Measurements from ENCODE around the gene BAIAP2.
A peak's percentile ranks its signal among the peaks of the same experiment; 100 is the strongest.

BAIAP2 gene

DNA sequence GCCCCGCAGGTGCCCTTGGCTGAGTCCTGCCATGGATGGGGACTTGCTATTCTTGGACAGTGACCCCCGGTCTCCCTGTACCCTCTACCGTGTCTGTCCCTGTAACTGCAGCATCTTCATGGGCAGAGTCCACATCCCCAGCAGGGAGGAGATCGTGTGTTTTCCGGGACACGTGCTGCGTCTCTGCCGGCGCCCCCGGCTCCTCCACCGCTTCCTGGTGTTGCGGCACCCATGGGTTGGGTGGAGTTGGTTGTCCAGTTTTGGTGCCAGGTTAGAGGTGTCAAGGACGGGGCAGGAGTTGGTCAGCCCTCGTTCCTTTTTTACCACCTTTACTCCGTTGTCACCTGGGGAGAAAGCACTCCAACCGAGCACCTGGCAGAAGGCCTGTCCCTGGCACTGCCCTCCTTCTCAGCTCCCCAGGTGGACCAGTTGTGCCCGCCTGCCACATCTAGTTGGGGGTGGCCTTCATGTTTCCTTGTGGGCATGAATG lies 20.0 kb downstream of the BAIAP2 start:
- Histone ChIP-seq H3K4me3 (no peak overlapping the region), H3K27ac (no peak overlapping the region), H3K9ac (ENCODE audit: insufficient read length) (no peak overlapping the region), H3K36me3 (ENCODE audit: insufficient read depth, low read length) (no peaks in the 10 kb centered on the region), H3K9me3 (ENCODE audit: low read depth, low read length) (no peaks in the 10 kb centered on the region)
- no peak for TF ChIP-seq EZH2 (IDR thresholded peaks at IDR 0.05)
- TF ChIP-seq POLR2AphosphoS5 (IDR thresholded peaks at IDR 0.05; ENCODE audit: borderline replicate concordance, low read depth, low read length): no peak
- TF ChIP-seq FOXP2 (optimal IDR thresholded peaks at IDR 0.05; ENCODE audit: control extremely low read depth, extremely low read length, insufficient read depth): no peak
- DNase-seq (ENCODE audit: low read depth, low spot score): no peak

DNA sequence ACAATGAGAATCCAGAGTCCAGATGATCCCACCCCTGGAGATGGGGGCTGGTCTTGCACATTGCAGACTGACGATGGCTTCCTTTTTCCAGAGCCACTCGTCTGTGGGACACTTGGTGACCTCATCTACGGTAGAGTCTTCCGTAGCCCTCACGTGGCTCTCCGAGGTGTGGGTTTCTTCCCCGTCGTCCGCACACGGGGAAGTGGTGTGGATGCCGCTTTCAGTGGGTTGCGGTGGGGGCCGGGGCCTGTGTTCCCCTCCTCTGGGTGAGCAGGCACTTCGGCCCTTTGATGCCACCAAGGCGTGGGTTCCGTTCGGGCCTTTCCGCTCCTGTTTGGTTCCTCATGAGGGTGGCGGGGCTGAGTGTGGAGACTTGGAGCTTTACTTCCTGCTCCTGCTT lies 21.4 kb downstream of the BAIAP2 start:
- no peaks in the 10 kb centered on the region for H3K9me3 ChIP-seq (ENCODE audit: low read depth, low read length)
- no peak overlapping the region for H3K9ac ChIP-seq (ENCODE audit: insufficient read length)
- TF ChIP-seq POLR2AphosphoS5 (IDR thresholded peaks at IDR 0.05; ENCODE audit: borderline replicate concordance, low read depth, low read length): no peak
- TF ChIP-seq EZH2 (IDR thresholded peaks at IDR 0.05): no peak
- H3K27ac ChIP-seq: peak overlapping the region; percentile 80; the same call in 1 of the 2 replicates
- H3K4me3 ChIP-seq: no peak overlapping the region
- H3K36me3 ChIP-seq (ENCODE audit: insufficient read depth, low read length): no peaks in the 10 kb centered on the region
- DNase-seq (ENCODE audit: low read depth, low spot score): no peak

DNA sequence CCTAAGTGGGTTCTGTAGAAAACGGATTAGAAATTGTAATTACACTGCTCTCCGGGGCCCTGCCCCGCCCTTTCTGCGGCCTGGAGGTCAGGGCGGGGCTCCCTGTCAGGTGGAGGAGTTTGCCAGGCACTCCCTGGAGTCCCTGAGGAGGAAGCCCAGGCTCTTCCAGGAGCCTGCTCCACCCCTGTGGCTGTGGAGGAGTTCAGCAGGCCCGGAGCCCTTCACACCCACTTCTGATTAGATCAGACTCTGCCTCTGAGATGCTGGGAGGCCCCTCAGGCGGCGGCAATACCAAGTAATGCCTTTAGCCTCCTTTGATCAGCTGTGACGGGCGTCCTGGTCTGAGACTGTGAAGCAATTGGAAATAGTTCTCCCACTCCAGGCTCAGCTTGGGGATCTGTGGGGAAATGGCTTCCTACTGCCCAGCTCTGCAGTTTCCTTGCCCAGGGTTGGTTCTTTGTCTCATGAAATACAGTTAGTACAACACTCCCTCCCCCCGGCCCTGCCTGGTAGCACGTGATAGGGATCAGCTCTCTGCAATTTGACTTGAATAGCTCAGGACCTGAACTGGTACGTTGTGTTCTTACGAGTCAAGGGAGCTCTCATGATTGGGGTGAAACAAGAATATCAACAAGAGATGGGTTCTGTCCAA lies 22.3 kb downstream of the BAIAP2 start:
- Histone ChIP-seq H3K9ac (ENCODE audit: insufficient read length) (peak overlapping the region; percentile 64), H3K27ac (peak overlapping the region; percentile 80), H3K9me3 (ENCODE audit: low read depth, low read length) (no peaks in the 10 kb centered on the region), H3K4me3 (peak overlapping the region; percentile 22; the same call in 1 of the 2 replicates), H3K36me3 (ENCODE audit: insufficient read depth, low read length) (no peaks in the 10 kb centered on the region)
- no peak for TF ChIP-seq FOXP2 (optimal IDR thresholded peaks at IDR 0.05; ENCODE audit: control extremely low read depth, extremely low read length, insufficient read depth)
- TF ChIP-seq POLR2AphosphoS5 (IDR thresholded peaks at IDR 0.05; ENCODE audit: borderline replicate concordance, low read depth, low read length): no peak
- no peak for TF ChIP-seq EZH2 (IDR thresholded peaks at IDR 0.05)
- peak; percentile 22 for DNase-seq (ENCODE audit: low read depth, low spot score)

DNA sequence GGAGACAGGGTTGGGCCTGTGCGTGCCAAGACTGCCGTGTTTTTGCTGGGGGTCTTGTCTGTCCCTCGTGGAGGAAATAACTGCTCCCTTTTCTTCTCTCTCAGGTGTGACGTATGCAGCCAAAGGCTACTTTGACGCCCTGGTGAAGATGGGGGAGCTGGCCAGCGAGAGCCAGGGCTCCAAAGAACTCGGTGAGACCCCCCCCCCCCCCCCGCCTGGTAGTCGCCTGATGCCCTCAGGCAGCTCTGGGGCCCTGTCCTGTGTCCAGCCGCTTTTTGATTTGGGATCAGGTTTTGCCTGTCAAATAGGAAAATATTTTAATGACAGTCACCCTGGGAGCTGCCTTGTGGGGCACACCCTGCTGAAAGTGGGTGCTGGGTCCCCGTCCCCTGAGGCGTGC lies 22.8 kb downstream of the BAIAP2 start:
- H3K36me3 ChIP-seq (ENCODE audit: insufficient read depth, low read length): no peaks in the 10 kb centered on the region
- no peak for DNase-seq (ENCODE audit: low read depth, low spot score)
- no peak overlapping the region for H3K4me3 ChIP-seq
- peak overlapping the region; percentile 64 for H3K9ac ChIP-seq (ENCODE audit: insufficient read length)
- H3K27ac ChIP-seq: peak overlapping the region; percentile 80
- no peaks in the 10 kb centered on the region for H3K9me3 ChIP-seq (ENCODE audit: low read depth, low read length)
- no peak for TF ChIP-seq FOXP2 (optimal IDR thresholded peaks at IDR 0.05; ENCODE audit: control extremely low read depth, extremely low read length, insufficient read depth)
- no peak for TF ChIP-seq EZH2 (IDR thresholded peaks at IDR 0.05)
- no peak for TF ChIP-seq POLR2AphosphoS5 (IDR thresholded peaks at IDR 0.05; ENCODE audit: borderline replicate concordance, low read depth, low read length)

DNA sequence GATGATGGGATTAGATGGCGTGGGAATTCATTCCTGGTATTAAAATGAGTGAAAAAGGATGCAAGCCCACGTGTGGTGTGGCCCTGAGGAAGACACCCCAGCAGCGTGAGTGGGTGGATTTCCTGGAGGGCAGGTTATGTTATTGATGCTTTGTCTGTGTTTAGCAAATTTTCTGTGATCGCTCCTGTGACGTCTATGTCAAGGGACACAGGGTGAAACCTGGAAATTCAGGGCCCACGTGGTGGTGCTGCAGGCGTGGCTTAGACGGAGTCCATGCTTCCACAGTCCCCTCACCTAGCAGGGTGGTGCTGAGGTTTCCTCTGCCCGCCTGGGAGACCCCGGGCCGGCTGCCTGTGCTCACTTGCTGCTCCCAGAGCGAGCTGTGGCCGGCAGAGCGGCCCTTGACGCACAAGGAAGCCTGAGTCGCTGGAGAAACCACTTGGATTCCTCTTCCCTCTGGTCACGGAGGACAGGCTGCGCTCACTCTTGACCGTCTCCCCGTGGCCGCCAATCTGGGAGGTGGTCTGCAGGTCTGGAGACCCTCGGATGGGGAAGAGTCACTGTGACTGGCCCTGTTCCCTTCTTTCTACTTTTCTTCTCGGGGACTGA lies 23.4 kb downstream of the BAIAP2 start:
- Histone ChIP-seq H3K9ac (ENCODE audit: insufficient read length) (no peak overlapping the region), H3K27ac (no peak overlapping the region), H3K4me3 (no peak overlapping the region), H3K9me3 (ENCODE audit: low read depth, low read length) (no peaks in the 10 kb centered on the region), H3K36me3 (ENCODE audit: insufficient read depth, low read length) (no peaks in the 10 kb centered on the region)
- DNase-seq (ENCODE audit: low read depth, low spot score): no peak
- TF ChIP-seq FOXP2 (optimal IDR thresholded peaks at IDR 0.05; ENCODE audit: control extremely low read depth, extremely low read length, insufficient read depth): no peak

DNA sequence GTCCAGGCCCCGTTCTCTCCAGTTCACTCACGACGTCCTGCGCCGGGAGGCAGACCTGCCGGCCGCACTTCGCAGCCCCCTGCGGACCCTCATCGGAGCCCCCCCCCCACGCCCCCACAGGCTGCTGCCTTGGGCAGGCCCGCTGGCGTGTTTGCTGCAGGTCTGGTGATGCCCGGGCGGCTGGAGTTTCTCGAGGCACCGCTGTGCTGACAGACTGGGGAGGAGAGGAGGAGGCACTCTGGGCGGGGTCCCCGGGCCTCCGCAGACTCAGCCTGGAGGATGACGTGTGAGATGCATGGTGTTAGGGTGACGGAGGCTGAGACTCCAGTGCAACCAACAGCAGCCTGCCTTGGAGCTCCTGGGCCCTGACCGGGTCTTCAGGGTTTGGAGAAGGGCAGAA lies 24.1 kb downstream of the BAIAP2 start:
- Histone ChIP-seq H3K27ac (no peak overlapping the region), H3K9me3 (ENCODE audit: low read depth, low read length) (no peaks in the 10 kb centered on the region), H3K9ac (ENCODE audit: insufficient read length) (no peak overlapping the region), H3K36me3 (ENCODE audit: insufficient read depth, low read length) (no peaks in the 10 kb centered on the region), H3K4me3 (no peak overlapping the region)
- TF ChIP-seq POLR2AphosphoS5 (IDR thresholded peaks at IDR 0.05; ENCODE audit: borderline replicate concordance, low read depth, low read length) (no peak), EZH2 (IDR thresholded peaks at IDR 0.05) (no peak), FOXP2 (optimal IDR thresholded peaks at IDR 0.05; ENCODE audit: control extremely low read depth, extremely low read length, insufficient read depth) (no peak)
- DNase-seq (ENCODE audit: low read depth, low spot score): no peak

DNA sequence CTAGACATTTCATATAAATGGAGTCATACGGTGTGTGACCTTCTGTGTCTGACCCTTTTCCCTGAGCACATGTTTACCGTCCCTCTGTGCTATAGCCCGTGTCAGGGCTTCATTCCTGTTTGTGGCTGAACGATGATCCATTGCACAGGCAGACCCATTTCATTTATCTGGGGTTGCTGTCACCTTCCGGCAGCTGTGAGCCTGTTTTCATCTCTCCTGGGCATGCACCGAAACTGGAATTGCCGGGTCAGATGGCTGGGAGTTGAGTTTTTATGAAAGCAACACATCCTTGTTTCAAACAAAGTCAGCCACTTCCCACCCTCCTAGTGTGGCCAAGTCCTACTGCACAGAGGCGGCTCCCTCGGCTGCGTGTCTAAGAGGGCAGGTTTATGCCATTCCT lies 25.5 kb downstream of the BAIAP2 start:
- Histone ChIP-seq H3K9me3 (ENCODE audit: low read depth, low read length) (no peaks in the 10 kb centered on the region), H3K4me3 (no peak overlapping the region), H3K36me3 (ENCODE audit: insufficient read depth, low read length) (no peaks in the 10 kb centered on the region), H3K9ac (ENCODE audit: insufficient read length) (no peak overlapping the region), H3K27ac (no peak overlapping the region)
- no peak for TF ChIP-seq FOXP2 (optimal IDR thresholded peaks at IDR 0.05; ENCODE audit: control extremely low read depth, extremely low read length, insufficient read depth)
- no peak for TF ChIP-seq POLR2AphosphoS5 (IDR thresholded peaks at IDR 0.05; ENCODE audit: borderline replicate concordance, low read depth, low read length)
- DNase-seq (ENCODE audit: low read depth, low spot score): no peak

DNA sequence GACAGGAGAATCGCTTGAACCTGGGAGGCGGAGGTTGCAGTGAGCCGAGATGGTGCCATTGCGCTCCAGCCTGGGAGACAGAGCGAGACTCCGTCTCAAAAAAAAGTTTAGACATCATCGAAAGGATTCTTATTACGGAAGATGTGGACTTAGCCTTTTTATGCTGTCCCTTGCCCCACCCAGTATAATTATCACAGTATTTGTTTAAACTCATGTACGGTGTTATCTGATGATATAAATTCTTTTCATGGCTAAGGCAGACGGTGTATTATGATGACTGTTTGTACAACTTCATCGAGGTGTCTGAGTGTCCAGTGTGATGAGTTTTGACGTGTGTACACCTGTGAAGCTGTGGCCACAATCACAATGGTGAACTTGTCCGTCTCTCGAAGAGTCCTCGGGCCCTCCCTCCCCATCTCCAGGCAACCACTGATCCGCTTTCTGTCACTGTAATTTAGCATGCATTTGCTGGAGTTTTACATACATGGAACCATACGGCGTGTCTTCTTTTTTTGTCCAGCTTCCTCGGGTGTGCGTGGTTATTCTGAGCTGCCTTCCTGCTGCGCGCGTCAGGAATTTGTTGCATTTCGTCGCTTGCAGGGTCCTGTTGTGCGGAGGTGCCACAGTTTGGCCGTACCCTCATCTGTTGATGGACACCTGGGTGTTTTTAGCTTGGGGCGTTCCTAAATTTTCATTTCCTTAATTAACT lies 26.2 kb downstream of the BAIAP2 start:
- H3K4me3 ChIP-seq: no peak overlapping the region
- no peak overlapping the region for H3K9ac ChIP-seq (ENCODE audit: insufficient read length)
- TF ChIP-seq POLR2AphosphoS5 (IDR thresholded peaks at IDR 0.05; ENCODE audit: borderline replicate concordance, low read depth, low read length) (no peak), FOXP2 (optimal IDR thresholded peaks at IDR 0.05; ENCODE audit: control extremely low read depth, extremely low read length, insufficient read depth) (no peak), EZH2 (IDR thresholded peaks at IDR 0.05) (no peak)
- H3K27ac ChIP-seq: no peak overlapping the region
- no peak for DNase-seq (ENCODE audit: low read depth, low spot score)
- no peaks in the 10 kb centered on the region for H3K36me3 ChIP-seq (ENCODE audit: insufficient read depth, low read length)
- no peaks in the 10 kb centered on the region for H3K9me3 ChIP-seq (ENCODE audit: low read depth, low read length)
